Measurements from ENCODE around the gene MRM3. TPM values are rescaled to one million over a fixed set of nuclear protein-coding genes. Genes with fewer than 3 reads are reported as not detected.
A peak's percentile ranks its signal among the peaks of the same experiment; 100 is the strongest.

MRM3 gene
- total RNA-seq, 2 donors from 2014 or later = 13.0 to 22.5 TPM

DNA sequence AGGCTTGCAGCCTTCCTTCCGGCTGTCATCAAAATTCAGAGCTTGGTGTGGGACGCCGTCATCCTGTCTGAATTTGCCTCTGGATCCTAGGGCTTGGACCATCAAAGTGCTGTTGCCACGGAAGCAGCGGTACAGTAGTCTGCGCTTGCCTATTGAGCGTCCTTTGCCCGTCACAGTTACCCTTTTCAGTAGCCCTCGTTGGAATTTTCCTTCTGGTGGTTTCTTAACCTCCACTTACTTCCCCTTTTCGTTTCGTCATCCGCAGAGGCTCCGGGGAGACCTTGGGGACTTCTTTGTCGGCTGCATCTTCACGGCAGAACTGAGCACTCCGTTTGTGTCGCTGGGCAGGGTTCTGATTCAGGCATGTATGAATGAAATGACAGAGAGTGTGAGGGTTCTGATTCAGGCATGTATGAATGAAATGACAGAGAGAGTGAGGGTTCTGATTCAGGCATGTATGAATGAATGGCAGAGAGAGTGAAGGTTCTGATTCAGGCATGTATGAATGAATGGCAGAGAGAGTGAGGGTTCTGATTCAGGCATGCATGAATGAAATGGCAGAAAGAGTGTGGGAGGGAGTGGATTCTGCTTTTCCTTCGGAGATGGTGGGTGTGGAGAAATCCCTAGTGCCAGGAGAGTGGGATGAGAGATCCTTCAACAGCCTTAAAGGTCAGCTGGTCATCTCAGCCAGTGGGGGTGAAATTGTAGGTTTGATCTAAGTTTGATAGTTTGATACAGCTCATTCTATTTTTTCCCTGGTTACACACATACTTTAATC lies 41.7 kb upstream of the MRM3 start:
- intact Hi-C loops (cut with DNase I) = no loop called here
- H3K27ac ChIP-seq = no peak overlapping the region
- H3K4me1 ChIP-seq = no peaks in the 10 kb centered on the region
- TF ChIP-seq CTCF (IDR thresholded peaks at IDR 0.05) = no peak
- H3K36me3 ChIP-seq = no peaks in the 10 kb centered on the region
- H3K4me3 ChIP-seq = no peak overlapping the region
- DNase-seq = peak; percentile 25
- no peaks in the 10 kb centered on the region for H3K27me3 ChIP-seq
- no peaks in the 10 kb centered on the region for H3K9me3 ChIP-seq
- no peak overlapping the region for H3K9ac ChIP-seq (ENCODE audit: low read depth in 2 of 2, low read length in 2 of 2)

GRCh38 chr17:742147-742793 lies 39.9 kb upstream of the MRM3 start:
- TF ChIP-seq CTCF (IDR thresholded peaks at IDR 0.05) = no peak
- DNase-seq = no peak
- no peaks in the 10 kb centered on the region for H3K4me1 ChIP-seq
- no peak overlapping the region for H3K4me3 ChIP-seq
- no peak overlapping the region for H3K9ac ChIP-seq (ENCODE audit: low read depth in 2 of 2, low read length in 2 of 2)
- no peaks in the 10 kb centered on the region for H3K27me3 ChIP-seq
- intact Hi-C loops (cut with DNase I) = no loop called here
- H3K9me3 ChIP-seq = no peaks in the 10 kb centered on the region
- H3K27ac ChIP-seq = no peak overlapping the region
- H3K36me3 ChIP-seq = peaks cover 7% of the 10 kb centered on the region

- DNase-seq = no peak
- intact Hi-C loops (cut with DNase I) = no loop called here
- H3K27ac ChIP-seq = no peak overlapping the region
- H3K9me3 ChIP-seq = no peaks in the 10 kb centered on the region
- H3K4me1 ChIP-seq = no peaks in the 10 kb centered on the region
- peaks cover 8% of the 10 kb centered on the region for H3K36me3 ChIP-seq
- no peak overlapping the region for H3K4me3 ChIP-seq
- no peaks in the 10 kb centered on the region for H3K27me3 ChIP-seq
- no peak overlapping the region for H3K9ac ChIP-seq (ENCODE audit: low read depth in 2 of 2, low read length in 2 of 2)
- no peak for TF ChIP-seq CTCF (IDR thresholded peaks at IDR 0.05)
These were observed 39.0 kb upstream of the MRM3 start for GRCh38 chr17:743139-743538.

GRCh38 chr17:744937-745336 lies 37.2 kb upstream of the MRM3 start:
- H3K9me3 ChIP-seq = no peaks in the 10 kb centered on the region
- no peak overlapping the region for H3K27ac ChIP-seq
- intact Hi-C loops (cut with DNase I) = no loop called here
- no peaks in the 10 kb centered on the region for H3K4me1 ChIP-seq
- H3K27me3 ChIP-seq = no peaks in the 10 kb centered on the region
- H3K36me3 ChIP-seq = peaks cover 8% of the 10 kb centered on the region
- no peak for TF ChIP-seq CTCF (IDR thresholded peaks at IDR 0.05)
- DNase-seq = no peak
- no peak overlapping the region for H3K4me3 ChIP-seq
- no peak overlapping the region for H3K9ac ChIP-seq (ENCODE audit: low read depth in 2 of 2, low read length in 2 of 2)

GRCh38 chr17:745406-745805 lies 36.7 kb upstream of the MRM3 start:
- TF ChIP-seq CTCF (IDR thresholded peaks at IDR 0.05) = no peak
- H3K27ac ChIP-seq = no peak overlapping the region
- intact Hi-C loops (cut with DNase I) = no loop called here
- no peak for DNase-seq
- no peaks in the 10 kb centered on the region for H3K27me3 ChIP-seq
- no peaks in the 10 kb centered on the region for H3K4me1 ChIP-seq
- no peaks in the 10 kb centered on the region for H3K9me3 ChIP-seq
- H3K36me3 ChIP-seq = peaks cover 8% of the 10 kb centered on the region
- H3K9ac ChIP-seq (ENCODE audit: low read depth in 2 of 2, low read length in 2 of 2) = no peak overlapping the region
- no peak overlapping the region for H3K4me3 ChIP-seq

Measured in colonic mucosa (tissue), 4 donors.